HG03460 (cell line): ENCODE data around the gene KATNBL1.

Source experiments
- ATAC-seq: cut with Tn5 transposase; IDR thresholded peaks from one replicate; pipeline ENCODE4 v1.9.1; 2021; ENCODE audit not compliant: unreplicated experiment

Gene KATNBL1

DNA sequence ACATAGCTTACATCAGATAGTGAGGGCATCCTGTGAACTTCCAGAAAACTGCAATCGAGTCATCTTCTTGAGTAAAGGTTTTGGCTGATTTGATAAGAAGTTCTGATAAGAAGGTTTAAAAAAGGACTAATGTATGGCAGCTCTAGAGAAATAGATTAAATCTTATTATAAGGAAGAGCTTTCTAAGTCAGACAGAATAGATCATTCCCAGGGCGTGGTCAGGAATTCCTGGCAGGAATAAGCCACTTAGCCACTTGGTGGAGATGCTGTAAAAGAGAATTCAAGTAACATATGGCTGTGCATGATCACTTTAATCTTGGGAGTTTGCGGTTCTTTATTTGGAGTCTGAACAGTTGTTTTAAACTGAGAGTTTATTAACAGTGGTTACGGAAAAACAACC lies 90.6 kb downstream of the KATNBL1 start:
- ATAC-seq, result no peak

DNA sequence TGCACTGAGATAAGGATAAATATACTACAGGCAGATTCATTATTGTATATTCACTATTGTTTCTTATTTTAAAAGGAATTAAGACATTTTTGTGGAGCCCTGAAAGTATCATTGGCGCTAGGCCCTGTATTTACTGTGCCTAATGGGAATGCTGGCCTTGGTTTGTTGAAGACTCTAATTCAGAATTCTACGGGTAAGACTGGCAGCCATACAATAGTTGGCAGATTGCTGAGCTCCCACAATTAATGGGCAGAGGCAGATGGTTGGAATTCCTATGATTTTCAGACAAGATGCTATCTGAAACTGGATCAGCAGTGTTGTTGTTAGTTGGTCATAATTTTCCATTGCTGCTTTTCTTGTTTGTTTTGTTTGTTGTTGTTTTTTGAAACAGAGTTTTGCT lies 93.3 kb downstream of the KATNBL1 start:
- no peak for ATAC-seq

DNA sequence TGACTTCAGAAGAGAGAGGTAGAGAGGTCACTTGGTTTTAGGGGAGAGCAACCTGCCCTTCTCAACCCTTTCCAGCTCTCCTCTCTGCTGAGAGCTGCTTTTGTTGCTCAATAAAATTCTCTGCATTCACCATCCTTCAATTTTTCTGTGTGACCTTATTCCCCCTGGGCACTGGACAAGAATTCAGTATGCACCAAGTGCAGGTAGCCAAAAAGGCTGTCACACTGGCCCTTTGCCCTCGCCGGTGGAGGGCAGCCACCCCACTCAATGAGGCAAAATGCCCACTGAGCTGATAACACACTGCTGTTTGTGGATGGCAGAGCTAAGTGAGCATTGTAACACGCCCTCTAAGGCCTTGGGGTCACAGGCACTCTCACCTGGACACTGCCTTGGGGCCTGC lies 95.2 kb downstream of the KATNBL1 start:
- no peak for ATAC-seq

DNA sequence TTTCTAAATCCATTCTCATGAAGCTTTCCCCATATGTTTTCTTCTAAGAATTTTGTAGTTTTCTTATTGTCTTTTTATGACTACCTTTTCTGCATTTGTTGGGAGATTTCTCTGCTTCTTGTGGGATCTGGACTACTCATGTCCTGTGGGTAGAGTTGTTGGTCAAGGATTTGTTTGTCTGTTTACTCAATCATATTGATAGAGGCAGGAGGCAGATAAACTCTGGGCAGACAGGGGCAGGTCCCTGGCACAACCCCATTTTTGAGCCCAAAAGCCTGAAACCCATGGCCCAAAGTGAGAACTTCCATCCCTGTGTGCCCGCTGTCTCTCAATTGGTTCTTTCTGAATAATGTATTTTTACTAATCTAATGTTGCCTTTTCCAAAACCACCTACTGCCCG lies 95.7 kb downstream of the KATNBL1 start:
- ATAC-seq, result no peak

DNA sequence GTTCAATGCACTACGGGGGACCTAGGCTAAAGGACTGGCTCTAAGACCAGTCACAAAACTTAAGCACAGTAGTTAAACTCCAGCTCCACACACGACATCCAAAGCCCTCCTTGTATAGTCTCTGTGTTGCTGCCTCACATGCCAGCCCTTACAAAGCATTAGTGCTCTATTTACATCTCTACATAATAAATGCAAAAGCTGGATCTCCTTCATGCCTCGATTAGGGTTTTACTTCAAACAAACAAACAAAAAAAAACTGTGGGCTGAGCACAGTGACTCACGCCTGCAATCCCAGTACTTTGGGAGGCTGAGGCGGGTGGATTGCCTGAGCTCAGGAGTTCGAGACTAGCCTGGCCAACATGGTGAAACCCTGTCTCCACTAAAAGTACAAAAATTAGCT lies 98.4 kb downstream of the KATNBL1 start:
- no peak for ATAC-seq

DNA sequence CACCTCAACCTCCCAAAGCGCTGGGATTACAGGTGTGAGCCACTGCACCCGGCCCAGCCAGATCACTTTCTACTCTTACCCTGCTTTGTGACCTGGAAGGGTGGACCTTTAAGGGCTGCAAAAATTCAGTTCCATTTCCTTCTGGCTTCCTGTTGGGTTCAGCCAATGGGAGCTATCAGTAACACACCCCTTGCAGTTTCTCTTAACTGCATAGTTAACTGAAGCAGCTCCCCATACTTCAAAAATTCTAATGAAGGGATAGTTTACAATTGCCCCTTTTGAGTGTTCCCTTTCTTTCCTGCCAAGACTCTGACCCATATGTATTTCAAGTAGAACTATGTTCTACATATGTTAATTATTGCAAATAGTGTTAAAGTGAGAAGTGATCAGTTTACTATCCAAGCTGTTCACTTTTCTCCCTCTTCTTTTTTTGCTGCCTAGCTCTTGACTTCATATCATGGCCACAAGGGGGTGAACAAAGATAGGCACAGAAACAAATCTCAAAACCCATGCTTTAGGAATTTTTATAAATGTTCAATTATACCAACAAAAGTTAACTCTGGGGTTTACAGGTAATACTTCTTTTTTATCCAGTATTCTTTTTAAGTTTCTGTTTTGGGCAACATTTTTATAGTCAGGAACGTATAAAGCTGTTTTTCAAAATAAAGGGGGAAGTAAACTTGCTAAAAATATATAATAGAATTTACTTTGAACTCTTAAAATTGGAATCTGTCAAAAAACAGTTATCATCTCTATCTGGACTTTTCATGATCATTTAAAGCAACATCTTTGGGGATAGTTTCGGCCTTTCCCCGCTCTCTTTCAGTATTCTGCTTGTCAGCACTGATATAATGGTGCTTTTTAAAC lies 99.9 kb downstream of the KATNBL1 start:
- ATAC-seq, result no peak

DNA sequence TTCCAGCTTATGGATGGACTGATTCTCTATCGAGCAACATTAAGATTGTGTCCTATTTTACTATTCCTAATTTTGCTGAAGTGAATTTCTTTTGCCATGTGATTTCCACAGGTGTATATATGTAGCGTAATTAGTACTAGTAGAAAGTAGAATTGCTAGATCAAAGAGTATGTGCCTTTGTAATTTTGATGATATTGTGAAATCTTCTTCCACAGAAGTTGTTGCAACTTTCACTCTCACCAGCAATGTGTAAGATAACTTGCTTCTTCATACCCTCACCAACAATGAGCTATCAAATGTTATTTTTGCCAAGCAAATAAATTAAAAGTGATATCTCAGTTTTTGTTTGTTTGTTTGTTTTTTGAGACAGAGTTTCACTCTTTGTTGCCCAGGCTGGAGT lies 102.6 kb downstream of the KATNBL1 start:
- ATAC-seq, result no peak

DNA sequence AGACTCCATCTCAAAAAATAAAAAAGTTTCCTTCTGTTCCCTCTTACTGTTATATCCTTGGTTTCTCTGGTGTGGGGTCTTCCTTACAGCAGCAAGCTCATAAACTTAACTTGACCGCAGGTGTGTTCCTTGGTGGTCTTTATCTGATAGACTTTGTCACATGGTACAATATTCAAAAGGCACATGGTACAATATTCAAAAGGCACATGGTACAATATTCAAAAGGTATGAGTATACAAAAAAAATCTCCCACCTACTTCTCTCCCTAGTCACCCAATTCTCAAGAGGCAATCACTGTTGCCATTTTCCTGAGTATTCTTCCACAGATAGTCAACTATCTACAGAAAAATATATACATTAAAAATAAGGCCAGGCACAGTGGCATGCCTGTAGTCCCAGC lies 103.5 kb downstream of the KATNBL1 start:
- no peak for ATAC-seq

DNA sequence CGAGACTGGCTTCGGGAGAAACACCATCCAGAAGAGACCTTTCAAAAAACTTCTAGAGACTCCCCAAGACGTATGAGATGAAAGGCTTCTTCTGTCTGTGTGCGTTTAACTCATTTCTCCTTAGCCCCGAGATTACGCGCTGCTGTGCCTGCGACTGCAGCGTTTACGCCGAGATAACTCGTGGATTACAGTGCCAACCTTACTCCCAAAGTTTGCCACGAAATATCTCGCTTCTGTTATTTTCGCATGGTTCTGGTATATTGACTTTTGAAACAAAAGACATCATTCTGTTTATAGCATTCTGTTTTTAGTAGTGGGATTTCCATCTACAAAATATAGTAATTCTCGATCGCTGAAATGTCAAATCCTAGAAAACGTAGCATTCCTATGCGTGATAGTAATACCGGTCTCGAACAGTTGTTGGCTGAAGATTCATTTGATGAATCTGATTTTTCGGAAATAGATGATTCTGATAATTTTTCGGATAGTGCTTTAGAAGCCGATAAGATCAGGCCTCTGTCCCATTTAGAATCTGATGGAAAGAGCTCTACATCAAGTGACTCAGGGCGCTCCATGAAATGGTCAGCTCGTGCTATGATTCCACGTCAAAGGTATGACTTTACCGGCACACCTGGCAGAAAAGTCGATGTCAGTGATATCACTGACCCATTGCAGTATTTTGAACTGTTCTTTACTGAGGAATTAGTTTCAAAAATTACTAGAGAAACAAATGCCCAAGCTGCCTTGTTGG lies 107.5 kb downstream of the KATNBL1 start:
- ATAC-seq, result no peak

DNA sequence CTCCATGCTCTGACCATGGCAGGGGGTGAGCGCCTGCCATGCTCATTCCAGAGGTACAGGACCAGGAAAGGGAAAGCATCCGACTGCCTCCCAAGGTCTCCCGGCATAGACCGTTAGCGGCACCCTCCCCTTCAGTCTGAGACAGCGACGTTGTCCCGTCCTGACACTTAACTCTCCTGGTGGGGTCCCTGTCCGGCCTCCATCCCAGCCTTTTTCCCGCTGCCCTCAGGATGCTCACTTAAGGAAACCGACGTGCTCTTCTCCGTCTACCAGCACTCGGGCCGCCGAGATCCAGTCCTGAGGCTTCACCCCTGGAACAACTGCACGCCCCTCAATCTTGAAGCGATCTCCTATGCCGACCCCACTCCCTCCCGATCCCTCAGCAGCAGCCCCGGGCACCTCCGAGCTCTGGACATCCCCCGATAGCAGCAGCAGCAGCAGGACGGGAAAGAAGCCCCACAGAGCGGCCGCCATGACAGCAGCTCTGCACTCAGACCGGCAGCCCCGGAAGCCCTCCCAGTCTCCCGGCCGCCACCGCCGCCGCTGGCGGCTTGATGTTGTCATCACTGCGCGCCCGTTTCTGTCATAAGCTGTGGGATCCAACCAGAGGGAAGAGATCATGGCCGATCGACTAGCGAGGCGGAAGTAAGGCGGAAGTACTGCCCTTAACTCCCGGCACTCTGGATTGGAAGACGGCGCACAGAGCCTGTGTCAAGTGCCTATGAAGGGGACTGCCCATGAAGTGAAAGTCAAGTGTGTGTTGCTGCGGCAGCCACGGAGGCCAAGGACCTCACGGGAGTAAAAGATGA lies 108.3 kb downstream of the KATNBL1 start, which contains the start of the genes EMC7 and PGBD4:
EMC7 (minus strand) TSS at position 497 of the 809 bp plus-strand sequence; CDS start at position 474, 23 bp downstream.
PGBD4 (plus strand) TSS at position 718 of the 809 bp plus-strand sequence. CDS start 449 bp downstream, outside the sequence.
- peak; percentile 96 for ATAC-seq

DNA sequence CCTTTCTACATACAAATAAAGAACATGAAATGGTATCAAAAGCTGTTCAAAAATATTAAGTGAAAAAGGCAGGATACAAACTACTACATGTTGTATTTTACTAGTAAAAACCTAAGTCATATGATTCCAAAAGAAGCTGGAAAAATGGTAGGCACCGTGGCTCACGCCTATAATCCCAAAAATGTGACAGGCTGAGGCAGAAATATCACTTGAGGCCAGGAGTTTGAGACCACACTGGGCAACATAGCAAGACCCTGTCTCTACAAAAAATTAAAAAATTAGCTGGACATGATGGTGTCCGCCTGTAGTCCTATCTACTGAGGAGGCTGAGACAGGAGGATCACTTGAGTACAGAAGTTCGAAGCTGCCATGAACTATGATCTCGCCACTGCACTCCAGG lies 110.0 kb downstream of the KATNBL1 start:
- no peak for ATAC-seq
